HepG2 (cell line): ENCODE data around the gene NDUFB10. TPM values are rescaled to one million over a fixed set of nuclear protein-coding genes. Genes with fewer than 3 reads are reported as not detected.

ENCODE experiments used
- ATF7-NPFF ChIP-seq: sonication (generic); formaldehyde crosslinking; IDR thresholded peaks from 2 replicates; pipeline ENCODE4 v1.8.1; 2023; ENCODE audit warnings: mild to moderate bottlenecking, low read depth, missing genetic modification reagents, moderate library complexity
- ATRX ChIP-seq: sonication (generic); formaldehyde crosslinking; IDR thresholded peaks from 2 replicates; pipeline ENCODE4 v1.4.0; 2020; ENCODE audit warnings: missing genetic modification reagents, borderline replicate concordance
- HNRNPK ChIP-seq: fragments of 200-400 bp; formaldehyde crosslinking; IDR thresholded peaks from 2 replicates; pipeline ENCODE4 v1.6.1; 2018; ENCODE audit warnings: low read length, low read depth, moderate library complexity, mild to moderate bottlenecking; ENCODE audit not compliant: poor library complexity, severe bottlenecking
- IRX3 ChIP-seq: sonication (generic); formaldehyde crosslinking; IDR thresholded peaks from 2 replicates; pipeline ENCODE4 v1.8.1; 2023; ENCODE audit warnings: mild to moderate bottlenecking, low read depth, missing genetic modification reagents, borderline replicate concordance
- KDM5B ChIP-seq: sonication (generic); formaldehyde crosslinking; IDR thresholded peaks from 2 replicates; pipeline ENCODE4 v1.4.0; 2020; ENCODE audit warnings: missing genetic modification reagents, mild to moderate bottlenecking, borderline replicate concordance
- KIAA2018 ChIP-seq: sonication (generic); formaldehyde crosslinking; IDR thresholded peaks from 2 replicates; pipeline ENCODE4 v1.5.0; 2020; ENCODE audit warnings: mild to moderate bottlenecking, missing genetic modification reagents, borderline replicate concordance
- MNT ChIP-seq: fragments of 450-650 bp; IDR thresholded peaks from 2 replicates; pipeline ENCODE4 v1.6.1; 2016
- MTF2 ChIP-seq: sonication (generic); formaldehyde crosslinking; IDR thresholded peaks from 2 replicates; pipeline ENCODE4 v1.5.0; 2020; ENCODE audit warnings: missing genetic modification reagents, borderline replicate concordance
- SIX1 ChIP-seq: sonication (generic); formaldehyde crosslinking; IDR thresholded peaks from 2 replicates; pipeline ENCODE4 v1.4.0; 2020; ENCODE audit warnings: missing genetic modification reagents, borderline replicate concordance
- WIZ ChIP-seq: sonication (generic); formaldehyde crosslinking; IDR thresholded peaks from 2 replicates; pipeline ENCODE4 v1.5.1; 2020; ENCODE audit warnings: mild to moderate bottlenecking, missing genetic modification reagents
- ZFP1 ChIP-seq: IDR thresholded peaks from 2 replicates; pipeline ENCODE4 v1.6.1; 2016
- ZNF383 ChIP-seq: sonication (generic); formaldehyde crosslinking; IDR thresholded peaks from 2 replicates; pipeline ENCODE4 v1.4.0; 2020; ENCODE audit warnings: missing genetic modification reagents, mild to moderate bottlenecking, borderline replicate concordance
- ZNF484 ChIP-seq: sonication (generic); formaldehyde crosslinking; IDR thresholded peaks from 2 replicates; pipeline ENCODE4 v1.5.1; 2020; ENCODE audit warnings: mild to moderate bottlenecking, low read depth, missing genetic modification reagents, borderline replicate concordance
- ZNF605 ChIP-seq: sonication (generic); formaldehyde crosslinking; IDR thresholded peaks from 2 replicates; pipeline ENCODE4 v1.8.0; 2022; ENCODE audit warnings: mild to moderate bottlenecking, missing genetic modification reagents
- ZNF792 ChIP-seq: IDR thresholded peaks from 2 replicates; pipeline ENCODE4 v1.6.1; 2016
- polyA plus RNA-seq, 8 experiments: library from polyadenylated mRNA; depleted of rRNA in 3 of 8; stranded (reverse) in 7 of 8; unstranded in 1 of 8; fragments of >200 nt; fragmentation: Illumina TruSeq in 4 of 8; extraction: Trizol in 4 of 8; gene quantifications; 2 replicates each; pipeline versions ENCODE4 v1.2.1 to v1.2.3, GENCODE V29; 2011 to 2016; ENCODE audit warnings: low read depth in 4 of 8, missing spikeins in 1 of 8, mixed read lengths in 1 of 8; ENCODE audit not compliant: insufficient read depth in 1 of 8
- total RNA-seq, 5 experiments: library from RNA; depleted of rRNA; stranded (reverse); fragments of >200 nt; fragmentation: Illumina TruSeq; extraction: Trizol; gene quantifications; 2 replicates each; pipeline ENCODE4 v1.2.3, GENCODE V29; 2016; ENCODE audit warnings: low read depth in 1 of 5

Gene NDUFB10
- total and polyA plus RNA-seq, 2 of the 13 experiments (the other 11 are each of a cell fraction or from before 2014, with no cell fraction given), result 68.6 to 157 TPM

- TF ChIP-seq ZNF605 (CRISPR knock-in tag) (no peak), HNRNPK (peak; percentile 13), IRX3 (peak; percentile 97), KDM5B (CRISPR knock-in tag) (peak; percentile 90; the same call in 1 of the 2 replicates), WIZ (CRISPR knock-in tag) (peak; percentile 47; the same call in 1 of the 2 replicates), MNT (no peak), KIAA2018 (CRISPR knock-in tag) (no peak), SIX1 (no peak), MTF2 (CRISPR knock-in tag) (no peak), ATRX (CRISPR knock-in tag) (no peak), ZNF792 (0 out of 2 replicates have a peak, but pooled peaks have one; percentile 34), ATF7-NPFF (CRISPR knock-in tag) (peak; percentile 80; the same call in 1 of the 2 replicates), ZFP1 (CRISPR knock-in tag) (no peak), ZNF383 (CRISPR knock-in tag) (peak; percentile 85; the same call in 1 of the 2 replicates), ZNF484 (CRISPR knock-in tag) (no peak)
Measured at GRCh38 chr16:1929578-1930337, 29.6 kb upstream of the NDUFB10 start (continued).
